Measurements from ENCODE around the gene MAP1LC3A. TPM values are rescaled to one million over a fixed set of nuclear protein-coding genes. Genes with fewer than 3 reads are reported as not detected.
"Not testable (repeated sequence)": the region's sequence is repeated elsewhere in the genome, so short reads cannot be mapped to it uniquely, and the experiment has no call there.

The MAP1LC3A gene
- polyA plus RNA-seq (ENCODE audit: insufficient read length in 4 of 4) = 10 to 100 TPM; 23.3 to 31.4 (median 23.9) TPM

GRCh38 chr20:34558320-34559218, at the start of gene MAP1LC3A:
TSS of gene MAP1LC3A (plus strand) at chr20:34558718. CDS start at chr20:34558869, 151 bp downstream.
- peak in 3 of 4 donors; percentile 71 to 84 (median 74) for DNase-seq (ENCODE audit: low read depth in 4 of 4, low spot score in 3 of 4)

- DNase-seq (ENCODE audit: low read depth in 4 of 4, low spot score in 3 of 4) = no peak
Observed at GRCh38 chr20:34510575-34510974, 47.9 kb upstream of the MAP1LC3A start.

- no peak for DNase-seq (ENCODE audit: low read depth in 4 of 4, low spot score in 3 of 4)
Observed at GRCh38 chr20:34511891-34512265, 46.6 kb upstream of the MAP1LC3A start.

- DNase-seq (ENCODE audit: low read depth in 4 of 4, low spot score in 3 of 4) = no peak
Observed at GRCh38 chr20:34512266-34512954, 46.1 kb upstream of the MAP1LC3A start.

GRCh38 chr20:34512955-34513419, 45.5 kb upstream of the MAP1LC3A start:
- DNase-seq (ENCODE audit: low read depth in 4 of 4, low spot score in 3 of 4) = no peak

GRCh38 chr20:34514034-34514433, 44.5 kb upstream of the MAP1LC3A start:
- DNase-seq (ENCODE audit: low read depth in 4 of 4, low spot score in 3 of 4) = not testable (repeated sequence)

- DNase-seq (ENCODE audit: low read depth in 4 of 4, low spot score in 3 of 4) = no peak
Observed at GRCh38 chr20:34514897-34515483, 43.5 kb upstream of the MAP1LC3A start.

- DNase-seq (ENCODE audit: low read depth in 4 of 4, low spot score in 3 of 4) = no peak
Observed at GRCh38 chr20:34515484-34516246, 42.9 kb upstream of the MAP1LC3A start.

GRCh38 chr20:34516247-34517113, 42.0 kb upstream of the MAP1LC3A start, which contains the start of gene DYNLRB1:
TSS of gene DYNLRB1 (plus strand) at chr20:34516422. CDS start at chr20:34516459, 37 bp downstream.
- DNase-seq (ENCODE audit: low read depth in 4 of 4, low spot score in 3 of 4) = peak; percentile 94 to 97 (median 96)

GRCh38 chr20:34517114-34517505, 41.4 kb upstream of the MAP1LC3A start:
- DNase-seq (ENCODE audit: low read depth in 4 of 4, low spot score in 3 of 4) = no peak

GRCh38 chr20:34518863-34519262, 39.7 kb upstream of the MAP1LC3A start:
- not testable (repeated sequence) for DNase-seq (ENCODE audit: low read depth in 4 of 4, low spot score in 3 of 4)

- not testable (repeated sequence) for DNase-seq (ENCODE audit: low read depth in 4 of 4, low spot score in 3 of 4)
Observed at GRCh38 chr20:34519841-34520240, 38.7 kb upstream of the MAP1LC3A start.

GRCh38 chr20:34522969-34523871, 35.3 kb upstream of the MAP1LC3A start:
- no peak for DNase-seq (ENCODE audit: low read depth in 4 of 4, low spot score in 3 of 4)

GRCh38 chr20:34524426-34524825, 34.1 kb upstream of the MAP1LC3A start:
- no peak for DNase-seq (ENCODE audit: low read depth in 4 of 4, low spot score in 3 of 4)

GRCh38 chr20:34525342-34525708, 33.2 kb upstream of the MAP1LC3A start:
- no peak for DNase-seq (ENCODE audit: low read depth in 4 of 4, low spot score in 3 of 4)

GRCh38 chr20:34525709-34526416, 32.7 kb upstream of the MAP1LC3A start:
- no peak for DNase-seq (ENCODE audit: low read depth in 4 of 4, low spot score in 3 of 4)

- no peak for DNase-seq (ENCODE audit: low read depth in 4 of 4, low spot score in 3 of 4)
Observed at GRCh38 chr20:34526466-34526865, 32.1 kb upstream of the MAP1LC3A start.

GRCh38 chr20:34527016-34527415, 31.5 kb upstream of the MAP1LC3A start:
- no peak for DNase-seq (ENCODE audit: low read depth in 4 of 4, low spot score in 3 of 4)
